Heart left ventricle (tissue), 16 donors: ENCODE measurements around the gene FKBP4. TPM values are rescaled to one million over a fixed set of nuclear protein-coding genes. Genes with fewer than 3 reads are reported as not detected.

Source experiments
- ATAC-seq, 4 donors: fragments of 200-7000 bp; cut with Tn5 transposase; one replicate each; pipeline ENCODE4 v1.9.1; 2020 to 2022; ENCODE audit warnings: moderate library complexity in 4 of 4, mild to moderate bottlenecking in 3 of 4, moderate number of reproducible peaks in 1 of 4
- DNase-seq, 5 donors: peaks; one replicate each; pipeline ENCODE4 v3.0.0-alpha.2; 2020
- H3K27ac ChIP-seq, 12 donors: fragments of 200-600 bp; sonication (generic) in 4 of 12; one replicate each; pipeline versions ENCODE4 v1.5.0 to v1.8.0; 2016 to 2022; ENCODE audit warnings: mild to moderate bottlenecking in 2 of 12
- H3K27me3 ChIP-seq, 9 donors: fragments of 200-600 bp; sonication (generic) in 2 of 9; one replicate each; pipeline versions ENCODE4 v1.5.1 to v1.8.0; 2016 to 2022; ENCODE audit warnings: mild to moderate bottlenecking in 3 of 9
- H3K36me3 ChIP-seq, 9 donors: fragments of 200-600 bp; sonication (generic) in 2 of 9; one replicate each; pipeline versions ENCODE4 v1.5.0 to v1.8.0; 2018 to 2022; ENCODE audit warnings: mild to moderate bottlenecking in 2 of 9
- H3K4me1 ChIP-seq, 12 donors: fragments of 200-600 bp; sonication (generic) in 4 of 12; one replicate each; pipeline versions ENCODE4 v1.5.0 to v1.8.0; 2016 to 2022; ENCODE audit warnings: mild to moderate bottlenecking in 3 of 12
- H3K4me3 ChIP-seq, 12 donors: fragments of 200-600 bp; sonication (generic) in 4 of 12; one replicate each; pipeline versions ENCODE4 v1.5.0 to v1.8.0; 2017 to 2022; ENCODE audit warnings: mild to moderate bottlenecking in 9 of 12, moderate library complexity in 4 of 12
- H3K9me3 ChIP-seq, 12 donors: fragments of 200-600 bp; sonication (generic) in 4 of 12; one replicate each; pipeline versions ENCODE4 v1.5.0 to v1.8.0; 2016 to 2022; ENCODE audit warnings: mild to moderate bottlenecking in 1 of 12
- CTCF ChIP-seq, 12 donors: fragments of 200-600 bp; sonication (generic) in 4 of 12; IDR thresholded peaks; one replicate each; pipeline versions ENCODE4 v1.5.0 to v1.8.0; 2018 to 2022; ENCODE audit warnings: antibody characterized with exemption in 12 of 12, mild to moderate bottlenecking in 5 of 12
- POLR2A ChIP-seq, 2 donors: fragments of 450-650 bp; IDR thresholded peaks; one replicate each; pipeline ENCODE4 v1.6.1; 2017; ENCODE audit warnings: antibody characterized with exemption in 2 of 2, mild to moderate bottlenecking in 2 of 2, moderate library complexity in 2 of 2
- WGBS, 4 donors: extraction: QIAGEN DNeasy Blood & Tissue Kit in 2 of 4; methylation state at CpG; one replicate each; pipeline versions ENCODE4 v1.1.5 to v1.1.7; 2013 to 2018; 5-methylcytosine and 5-hydroxymethylcytosine counted together
- intact Hi-C, 10 donors: fragments of 100-400 bp; cut with DNase I; formaldehyde crosslinking; loops; one replicate each; pipeline versions ENCODE4 v1.11.1 to v1.14.2; 2022
- polyA plus RNA-seq, 2 donors: library from polyadenylated mRNA; stranded (reverse); fragments of 200-250 nt; gene quantifications; one replicate each; pipeline ENCODE4 v1.2.3, GENCODE V29; 2013
- total RNA-seq, 9 donors: library from RNA; depleted of rRNA in 2 of 9; stranded (reverse); fragments of >200 nt in 2 of 9; fragmentation: NEBNext Ultra II Directional in 3 of 9; extraction: Animal tissue kit (Norgen Biotek cat#: 25700) in 3 of 9; gene quantifications; one replicate each; pipeline versions ENCODE4 v1.1.0 to v1.2.4, GENCODE V29; 2016 to 2023
- donor health status: ischemic (EF 13 %, LVEDD 7.1; RV severe dilation, severe dysfunction).
- donor health status: healthy with polysubstance abuse.
- donor health status: DM: no; HTN: yes; CAD: no.
- donor health status: DM: no; HTN: no; CAD: no.
- donor health status: ischemic (EF 25% LVEDD 6.9; RV normal size, moderate dysfunction).
- donor health status: ischemic (EF 25% LVEDD 5.7; RV mildly dilated, moderate dysfunction).
- donor health status: healthy.
- donor health status: DM: yes; HTN: yes; CAD: no.
- donor health status: ischemic (EF 35%, LVEDD 5.7; RV mildly dilated, moderate dysfunction).
- donor health status: nonischemic (EF 11% LVEDD 7.7; RV severe dilation, severe dysfunction).
- donor health status: DM: yes; HTN: yes; CAD: no.
- donor health status: PGD.
- donor health status: ischemic (EF 29% LVEDD 5.4; RV normal size, mild dysfunction).
- donor health status: nonischemic (EF 23%, LVEDD 6.1; RV moderate dilation, normal function).

The FKBP4 gene
- total and polyA plus RNA-seq, 11 donors, result 25.4 to 84.9 (median 44.0) TPM

- ATAC-seq, result no peak
- intact Hi-C loops, result no loop called here
- no peak overlapping the region for H3K27ac ChIP-seq
- H3K9me3 ChIP-seq, result no peaks in the 10 kb centered on the region
- peaks cover 0 to 19% (median 0%) of the 10 kb centered on the region in 9 donors for H3K27me3 ChIP-seq
- H3K4me3 ChIP-seq, result no peak overlapping the region
- peaks cover 0 to 3% (median 0%) of the 10 kb centered on the region in 12 donors for H3K4me1 ChIP-seq
- DNase-seq, result no peak
- H3K36me3 ChIP-seq, result no peaks in the 10 kb centered on the region
- TF ChIP-seq POLR2A (IDR thresholded peaks at IDR 0.05) (no peak), CTCF (IDR thresholded peaks at IDR 0.05) (no peak)
These were observed 40.6 kb upstream of the FKBP4 start for GRCh38 chr12:2754208-2754607.

- no peak for ATAC-seq
- WGBS, 4 donors, result 76 to 87% (median 79%) methylated on average over 5 of the region's 5 CpGs
- intact Hi-C loops, result no loop called here
These were observed 38.0 kb upstream of the FKBP4 start for GRCh38 chr12:2756756-2757155.

GRCh38 chr12:2759733-2760132 is 35.0 kb upstream of the FKBP4 start:
- intact Hi-C loops, result no loop called here
- DNase-seq (no peak), ATAC-seq (no peak)
- no peak for TF ChIP-seq CTCF (IDR thresholded peaks at IDR 0.05)
- TF ChIP-seq POLR2A (IDR thresholded peaks at IDR 0.05), result no peak
- Histone ChIP-seq H3K27me3 (peaks cover 0 to 10% (median 0%) of the 10 kb centered on the region in 9 donors), H3K9me3 (no peaks in the 10 kb centered on the region), H3K27ac (no peak overlapping the region), H3K36me3 (peaks cover 0 to 4% (median 0%) of the 10 kb centered on the region in 9 donors), H3K4me3 (no peak overlapping the region), H3K4me1 (no peaks in the 10 kb centered on the region)
- 79 to 95% (median 82%) methylated on average over 3 to 4 of the region's 4 CpGs for WGBS, 4 donors

More at GRCh38 chr12:2756756-2757155, 38.0 kb upstream of the FKBP4 start:
- peaks cover 0 to 2% (median 0%) of the 10 kb centered on the region in 9 donors for H3K36me3 ChIP-seq
- no peak overlapping the region for H3K27ac ChIP-seq
- H3K27me3 ChIP-seq, result peaks cover 0 to 12% (median 0%) of the 10 kb centered on the region in 9 donors
- no peaks in the 10 kb centered on the region for H3K9me3 ChIP-seq
- TF ChIP-seq CTCF (IDR thresholded peaks at IDR 0.05), result no peak
- TF ChIP-seq POLR2A (IDR thresholded peaks at IDR 0.05), result no peak
- no peak overlapping the region for H3K4me3 ChIP-seq
- H3K4me1 ChIP-seq, result peaks cover 0 to 3% (median 0%) of the 10 kb centered on the region in 12 donors
- no peak for DNase-seq

- DNase-seq, result no peak
- Histone ChIP-seq H3K9me3 (no peaks in the 10 kb centered on the region), H3K36me3 (peaks cover 0 to 4% (median 0%) of the 10 kb centered on the region in 9 donors), H3K27me3 (no peaks in the 10 kb centered on the region), H3K4me1 (no peaks in the 10 kb centered on the region), H3K27ac (no peak overlapping the region), H3K4me3 (no peak overlapping the region)
- no peak for ATAC-seq
- TF ChIP-seq POLR2A (IDR thresholded peaks at IDR 0.05), result no peak
- no peak for TF ChIP-seq CTCF (IDR thresholded peaks at IDR 0.05)
- intact Hi-C loops, result no loop called here
These were observed 30.4 kb upstream of the FKBP4 start for GRCh38 chr12:2764398-2764797.
